K562 (cell line): ENCODE data around the gene MRAP2. TPM values are rescaled to one million over a fixed set of nuclear protein-coding genes. Genes with fewer than 3 reads are reported as not detected.

Experiments used
- BRF1 ChIP-seq: IDR thresholded peaks from 3 replicates; pipeline ENCODE4 v1.6.1; 2011; ENCODE audit warnings: borderline replicate concordance, mild to moderate bottlenecking; ENCODE audit not compliant: insufficient read length; ENCODE audit errors: extremely low read depth
- FOSL1 ChIP-seq: fragments of 200-800 bp; sonication (Bioruptor generic); conservative IDR thresholded peaks from 2 replicates; pipeline ENCODE4 v1.6.1; 2016; ENCODE audit warnings: missing genetic modification characterization, missing compliant biosample characterization
- FOXA1 ChIP-seq: fragments of 450-650 bp; IDR thresholded peaks from 2 replicates; pipeline ENCODE4 v1.6.1; 2016; ENCODE audit warnings: mild to moderate bottlenecking, borderline replicate concordance
- HNRNPH1 ChIP-seq: fragments of 200-400 bp; formaldehyde crosslinking; optimal IDR thresholded peaks from 2 replicates; pipeline ENCODE3; 2017; ENCODE audit warnings: low read depth, mild to moderate bottlenecking, low read length, moderate library complexity
- ILF3 ChIP-seq: fragments of 450-650 bp; IDR thresholded peaks from 2 replicates; pipeline ENCODE4 v1.6.1; 2018; ENCODE audit warnings: antibody characterized with exemption, mild to moderate bottlenecking, moderate library complexity, borderline replicate concordance
- SMAD4 ChIP-seq: fragments of 250-450 bp; sonication (Bioruptor Pico); conservative IDR thresholded peaks from 2 replicates; pipeline ENCODE4 v1.8.0; 2021; ENCODE audit warnings: inconsistent platforms, mild to moderate bottlenecking, moderate library complexity
- ZNF584 ChIP-seq: fragments of 200-800 bp; sonication (Bioruptor generic); IDR thresholded peaks from 2 replicates; pipeline ENCODE4 v1.6.1; 2016; ENCODE audit warnings: low read depth, mild to moderate bottlenecking, missing genetic modification characterization, missing compliant biosample characterization
- polyA plus RNA-seq, 8 experiments: library from polyadenylated mRNA; depleted of rRNA in 4 of 8; stranded (reverse) in 5 of 8; unstranded in 3 of 8; fragments of >200 nt; fragmentation: Nextera tagmentation in 2 of 8; fragmentation: Illumina TruSeq in 1 of 8; extraction: Ambion mirVana in 2 of 8; extraction: Trizol in 1 of 8; gene quantifications; 2 replicates each; pipeline versions ENCODE4 v1.2.1 to v1.2.3, GENCODE V29; 2011 to 2014; ENCODE audit warnings: inconsistent platforms in 1 of 8, missing spikeins in 1 of 8
- total RNA-seq, 7 experiments: library from RNA; depleted of rRNA in 6 of 7; stranded (reverse); fragments of >200 nt in 6 of 7; fragmentation: Illumina TruSeq in 2 of 7; extraction: Trizol in 2 of 7; gene quantifications; 2 replicates each; pipeline versions ENCODE4 v1.2.1 to v1.2.3, GENCODE V29; 2011 to 2021; ENCODE audit warnings: low replicate concordance in 1 of 7
- TF ChIP-seq, protein P1 (sequence below): fragments of 450-650 bp; IDR thresholded peaks from 2 replicates; pipeline ENCODE4 v1.6.1; 2016
- TF ChIP-seq, protein P2 (sequence below): sonication (generic); formaldehyde crosslinking; IDR thresholded peaks from 2 replicates; pipeline ENCODE4 v1.8.1; 2022; ENCODE audit warnings: missing genetic modification reagents
- TF ChIP-seq, protein P3 (sequence below): fragments of 450-650 bp; IDR thresholded peaks from 2 replicates; pipeline ENCODE4 v1.6.1; 2016; ENCODE audit warnings: mild to moderate bottlenecking, moderate library complexity

Gene MRAP2
- total and polyA plus RNA-seq, 9 of the 15 experiments (the other 6 are each of a cell fraction or from before 2014, with no cell fraction given) = 5.9 to 38.9 (median 9.3) TPM

DNA sequence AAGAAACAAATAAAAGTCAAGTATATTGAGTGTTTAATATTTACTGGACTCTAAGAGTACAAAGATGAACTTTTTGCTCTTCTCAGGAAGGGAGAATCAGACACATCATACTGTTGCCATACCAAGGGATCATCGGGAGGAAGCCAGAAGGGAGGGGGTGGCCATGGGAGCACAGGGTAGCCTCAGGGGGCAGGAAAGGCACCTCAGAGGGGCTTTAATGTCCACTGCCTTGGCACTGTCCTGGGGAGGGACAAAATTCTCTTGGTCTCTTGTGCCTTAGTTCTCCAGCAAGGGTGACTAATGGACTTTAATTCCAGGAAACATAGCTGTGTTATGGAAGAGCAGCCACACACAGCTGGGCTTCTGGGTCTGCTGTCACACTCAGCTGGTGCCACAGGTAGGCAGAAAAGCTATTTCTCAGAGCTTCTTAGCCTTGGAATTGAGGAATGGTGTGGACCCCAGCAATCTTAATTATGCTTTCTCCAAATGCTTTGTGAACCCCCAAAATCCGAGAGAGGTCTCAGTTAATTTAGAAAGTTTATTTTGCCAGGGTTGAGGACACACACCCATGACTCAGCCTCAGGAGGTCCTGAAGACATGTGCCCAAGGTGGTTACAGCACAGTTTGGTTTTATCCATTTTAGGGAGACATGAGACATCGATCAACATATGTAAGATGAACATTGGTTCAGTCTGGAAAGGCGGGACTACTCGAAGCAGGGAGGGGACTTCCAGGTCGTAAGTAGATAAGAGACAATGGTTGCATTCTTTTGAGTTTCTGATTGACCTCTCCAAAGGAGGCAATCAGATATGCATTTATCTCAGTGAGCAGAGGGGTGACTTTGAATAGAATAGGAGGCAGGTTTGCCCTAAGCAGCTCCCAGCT lies 53.2 kb downstream of the MRAP2 start (continued):
- TF ChIP-seq, protein P1, sequence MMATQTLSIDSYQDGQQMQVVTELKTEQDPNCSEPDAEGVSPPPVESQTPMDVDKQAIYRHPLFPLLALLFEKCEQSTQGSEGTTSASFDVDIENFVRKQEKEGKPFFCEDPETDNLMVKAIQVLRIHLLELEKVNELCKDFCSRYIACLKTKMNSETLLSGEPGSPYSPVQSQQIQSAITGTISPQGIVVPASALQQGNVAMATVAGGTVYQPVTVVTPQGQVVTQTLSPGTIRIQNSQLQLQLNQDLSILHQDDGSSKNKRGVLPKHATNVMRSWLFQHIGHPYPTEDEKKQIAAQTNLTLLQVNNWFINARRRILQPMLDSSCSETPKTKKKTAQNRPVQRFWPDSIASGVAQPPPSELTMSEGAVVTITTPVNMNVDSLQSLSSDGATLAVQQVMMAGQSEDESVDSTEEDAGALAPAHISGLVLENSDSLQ = peak; percentile 88
- no peak for TF ChIP-seq FOXA1
- peak; percentile 74 for TF ChIP-seq FOSL1
- TF ChIP-seq HNRNPH1 = no peak
- TF ChIP-seq ZNF584 (CRISPR knock-in tag) = no peak
- TF ChIP-seq, protein P2, sequence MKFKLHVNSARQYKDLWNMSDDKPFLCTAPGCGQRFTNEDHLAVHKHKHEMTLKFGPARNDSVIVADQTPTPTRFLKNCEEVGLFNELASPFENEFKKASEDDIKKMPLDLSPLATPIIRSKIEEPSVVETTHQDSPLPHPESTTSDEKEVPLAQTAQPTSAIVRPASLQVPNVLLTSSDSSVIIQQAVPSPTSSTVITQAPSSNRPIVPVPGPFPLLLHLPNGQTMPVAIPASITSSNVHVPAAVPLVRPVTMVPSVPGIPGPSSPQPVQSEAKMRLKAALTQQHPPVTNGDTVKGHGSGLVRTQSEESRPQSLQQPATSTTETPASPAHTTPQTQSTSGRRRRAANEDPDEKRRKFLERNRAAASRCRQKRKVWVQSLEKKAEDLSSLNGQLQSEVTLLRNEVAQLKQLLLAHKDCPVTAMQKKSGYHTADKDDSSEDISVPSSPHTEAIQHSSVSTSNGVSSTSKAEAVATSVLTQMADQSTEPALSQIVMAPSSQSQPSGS (CRISPR knock-in tag) = no peak
- TF ChIP-seq, protein P3, sequence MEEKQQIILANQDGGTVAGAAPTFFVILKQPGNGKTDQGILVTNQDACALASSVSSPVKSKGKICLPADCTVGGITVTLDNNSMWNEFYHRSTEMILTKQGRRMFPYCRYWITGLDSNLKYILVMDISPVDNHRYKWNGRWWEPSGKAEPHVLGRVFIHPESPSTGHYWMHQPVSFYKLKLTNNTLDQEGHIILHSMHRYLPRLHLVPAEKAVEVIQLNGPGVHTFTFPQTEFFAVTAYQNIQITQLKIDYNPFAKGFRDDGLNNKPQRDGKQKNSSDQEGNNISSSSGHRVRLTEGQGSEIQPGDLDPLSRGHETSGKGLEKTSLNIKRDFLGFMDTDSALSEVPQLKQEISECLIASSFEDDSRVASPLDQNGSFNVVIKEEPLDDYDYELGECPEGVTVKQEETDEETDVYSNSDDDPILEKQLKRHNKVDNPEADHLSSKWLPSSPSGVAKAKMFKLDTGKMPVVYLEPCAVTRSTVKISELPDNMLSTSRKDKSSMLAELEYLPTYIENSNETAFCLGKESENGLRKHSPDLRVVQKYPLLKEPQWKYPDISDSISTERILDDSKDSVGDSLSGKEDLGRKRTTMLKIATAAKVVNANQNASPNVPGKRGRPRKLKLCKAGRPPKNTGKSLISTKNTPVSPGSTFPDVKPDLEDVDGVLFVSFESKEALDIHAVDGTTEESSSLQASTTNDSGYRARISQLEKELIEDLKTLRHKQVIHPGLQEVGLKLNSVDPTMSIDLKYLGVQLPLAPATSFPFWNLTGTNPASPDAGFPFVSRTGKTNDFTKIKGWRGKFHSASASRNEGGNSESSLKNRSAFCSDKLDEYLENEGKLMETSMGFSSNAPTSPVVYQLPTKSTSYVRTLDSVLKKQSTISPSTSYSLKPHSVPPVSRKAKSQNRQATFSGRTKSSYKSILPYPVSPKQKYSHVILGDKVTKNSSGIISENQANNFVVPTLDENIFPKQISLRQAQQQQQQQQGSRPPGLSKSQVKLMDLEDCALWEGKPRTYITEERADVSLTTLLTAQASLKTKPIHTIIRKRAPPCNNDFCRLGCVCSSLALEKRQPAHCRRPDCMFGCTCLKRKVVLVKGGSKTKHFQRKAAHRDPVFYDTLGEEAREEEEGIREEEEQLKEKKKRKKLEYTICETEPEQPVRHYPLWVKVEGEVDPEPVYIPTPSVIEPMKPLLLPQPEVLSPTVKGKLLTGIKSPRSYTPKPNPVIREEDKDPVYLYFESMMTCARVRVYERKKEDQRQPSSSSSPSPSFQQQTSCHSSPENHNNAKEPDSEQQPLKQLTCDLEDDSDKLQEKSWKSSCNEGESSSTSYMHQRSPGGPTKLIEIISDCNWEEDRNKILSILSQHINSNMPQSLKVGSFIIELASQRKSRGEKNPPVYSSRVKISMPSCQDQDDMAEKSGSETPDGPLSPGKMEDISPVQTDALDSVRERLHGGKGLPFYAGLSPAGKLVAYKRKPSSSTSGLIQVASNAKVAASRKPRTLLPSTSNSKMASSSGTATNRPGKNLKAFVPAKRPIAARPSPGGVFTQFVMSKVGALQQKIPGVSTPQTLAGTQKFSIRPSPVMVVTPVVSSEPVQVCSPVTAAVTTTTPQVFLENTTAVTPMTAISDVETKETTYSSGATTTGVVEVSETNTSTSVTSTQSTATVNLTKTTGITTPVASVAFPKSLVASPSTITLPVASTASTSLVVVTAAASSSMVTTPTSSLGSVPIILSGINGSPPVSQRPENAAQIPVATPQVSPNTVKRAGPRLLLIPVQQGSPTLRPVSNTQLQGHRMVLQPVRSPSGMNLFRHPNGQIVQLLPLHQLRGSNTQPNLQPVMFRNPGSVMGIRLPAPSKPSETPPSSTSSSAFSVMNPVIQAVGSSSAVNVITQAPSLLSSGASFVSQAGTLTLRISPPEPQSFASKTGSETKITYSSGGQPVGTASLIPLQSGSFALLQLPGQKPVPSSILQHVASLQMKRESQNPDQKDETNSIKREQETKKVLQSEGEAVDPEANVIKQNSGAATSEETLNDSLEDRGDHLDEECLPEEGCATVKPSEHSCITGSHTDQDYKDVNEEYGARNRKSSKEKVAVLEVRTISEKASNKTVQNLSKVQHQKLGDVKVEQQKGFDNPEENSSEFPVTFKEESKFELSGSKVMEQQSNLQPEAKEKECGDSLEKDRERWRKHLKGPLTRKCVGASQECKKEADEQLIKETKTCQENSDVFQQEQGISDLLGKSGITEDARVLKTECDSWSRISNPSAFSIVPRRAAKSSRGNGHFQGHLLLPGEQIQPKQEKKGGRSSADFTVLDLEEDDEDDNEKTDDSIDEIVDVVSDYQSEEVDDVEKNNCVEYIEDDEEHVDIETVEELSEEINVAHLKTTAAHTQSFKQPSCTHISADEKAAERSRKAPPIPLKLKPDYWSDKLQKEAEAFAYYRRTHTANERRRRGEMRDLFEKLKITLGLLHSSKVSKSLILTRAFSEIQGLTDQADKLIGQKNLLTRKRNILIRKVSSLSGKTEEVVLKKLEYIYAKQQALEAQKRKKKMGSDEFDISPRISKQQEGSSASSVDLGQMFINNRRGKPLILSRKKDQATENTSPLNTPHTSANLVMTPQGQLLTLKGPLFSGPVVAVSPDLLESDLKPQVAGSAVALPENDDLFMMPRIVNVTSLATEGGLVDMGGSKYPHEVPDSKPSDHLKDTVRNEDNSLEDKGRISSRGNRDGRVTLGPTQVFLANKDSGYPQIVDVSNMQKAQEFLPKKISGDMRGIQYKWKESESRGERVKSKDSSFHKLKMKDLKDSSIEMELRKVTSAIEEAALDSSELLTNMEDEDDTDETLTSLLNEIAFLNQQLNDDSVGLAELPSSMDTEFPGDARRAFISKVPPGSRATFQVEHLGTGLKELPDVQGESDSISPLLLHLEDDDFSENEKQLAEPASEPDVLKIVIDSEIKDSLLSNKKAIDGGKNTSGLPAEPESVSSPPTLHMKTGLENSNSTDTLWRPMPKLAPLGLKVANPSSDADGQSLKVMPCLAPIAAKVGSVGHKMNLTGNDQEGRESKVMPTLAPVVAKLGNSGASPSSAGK = peak; percentile 64
- no peak for TF ChIP-seq BRF1
- no peak for TF ChIP-seq ILF3
- TF ChIP-seq SMAD4 (CRISPR knock-in tag) = 0 out of 2 replicates have a peak, but pooled peaks have one; percentile 53
